Endodermal cell (in vitro differentiated cells): ENCODE measurements around the gene CYP3A4. TPM values are rescaled to one million over a fixed set of nuclear protein-coding genes. Genes with fewer than 3 reads are reported as not detected.

Experiments
- DNase-seq: peaks from one replicate; pipeline ENCODE4 v3.0.0-alpha.2; 2017
- H3K27ac ChIP-seq: 2 replicates; pipeline ENCODE4 v1.5.1; 2013; ENCODE audit warnings: mild to moderate bottlenecking, low read depth, low read length, moderate library complexity
- H3K27me3 ChIP-seq: 2 replicates; pipeline ENCODE4 v1.6.1; 2013; ENCODE audit warnings: mild to moderate bottlenecking, low read length, moderate library complexity; ENCODE audit not compliant: insufficient read depth, control insufficient read depth, poor library complexity, severe bottlenecking
- H3K36me3 ChIP-seq: 2 replicates; pipeline ENCODE4 v1.7.0; 2013; ENCODE audit warnings: mild to moderate bottlenecking, low read length, moderate library complexity; ENCODE audit not compliant: control insufficient read depth, insufficient read depth
- H3K4me1 ChIP-seq: one replicate; pipeline ENCODE4 v1.7.0; 2013; ENCODE audit warnings: low read length; ENCODE audit not compliant: control insufficient read depth, insufficient read depth
- H3K4me3 ChIP-seq: 2 replicates; pipeline ENCODE4 v1.5.1; 2013; ENCODE audit warnings: mild to moderate bottlenecking, low read length, moderate library complexity
- H3K9ac ChIP-seq: 2 replicates; pipeline ENCODE4 v1.6.1; 2013; ENCODE audit warnings: mild to moderate bottlenecking, low read length, moderate library complexity; ENCODE audit not compliant: poor library complexity, severe bottlenecking; ENCODE audit errors: extremely low read depth
- H3K9me3 ChIP-seq: 2 replicates; pipeline ENCODE4 v1.6.1; 2013; ENCODE audit warnings: mild to moderate bottlenecking, low read length, moderate library complexity; ENCODE audit not compliant: control insufficient read depth
- H3K27ac Mint-ChIP-seq: 2 replicates; pipeline ENCODE4 v1.8.0; 2020; ENCODE audit warnings: mixed read lengths
- H3K27me3 Mint-ChIP-seq: 2 replicates; pipeline ENCODE4 v1.8.0; 2021; ENCODE audit warnings: mild to moderate bottlenecking, mixed read lengths; ENCODE audit not compliant: insufficient read depth
- H3K36me3 Mint-ChIP-seq: 2 replicates; pipeline ENCODE4 v1.8.0; 2020; ENCODE audit warnings: low read depth, mixed read lengths
- H3K4me1 Mint-ChIP-seq: 2 replicates; pipeline ENCODE4 v1.8.0; 2020; ENCODE audit warnings: mixed read lengths
- H3K4me3 Mint-ChIP-seq: 2 replicates; pipeline ENCODE4 v1.8.0; 2020; ENCODE audit warnings: mild to moderate bottlenecking, moderate library complexity, mixed read lengths
- H3K9me3 Mint-ChIP-seq: 2 replicates; pipeline ENCODE4 v1.8.0; 2020; ENCODE audit warnings: mild to moderate bottlenecking, mixed read lengths
- CTCF ChIP-seq: fragments of 200-600 bp; sonication (generic); conservative IDR thresholded peaks from 2 replicates; pipeline ENCODE4 v1.5.0; 2021; ENCODE audit warnings: antibody characterized with exemption, mild to moderate bottlenecking
- WGBS, 2 experiments: methylation state at CpG; one replicate each; pipeline versions ENCODE4 v1.1.5 to v1.1.7; 2013; ENCODE audit warnings: missing lambda C conversion rate in 2 of 2, mixed read lengths in 1 of 2; ENCODE audit not compliant: insufficient coverage in 1 of 2, insufficient read length in 1 of 2; 5-methylcytosine and 5-hydroxymethylcytosine counted together
- total RNA-seq, 2 donors: library from RNA; stranded (reverse); fragmentation: NEBNext Ultra II Directional in 1 of 2; extraction: Animal tissue kit (Norgen Biotek cat#: 25700) in 1 of 2; gene quantifications; 2 replicates in 1 of 2; 3 replicates in 1 of 2; pipeline ENCODE4 v1.2.1, GENCODE V29; 2021

CYP3A4 gene
- total RNA-seq, 2 donors from 2014 or later = 0.11 TPM; not detected in 1

GRCh38 chr7:99768471-99768870 is 15.5 kb downstream of the CYP3A4 start:
- no peak overlapping the region for H3K27ac ChIP-seq
- H3K9me3 ChIP-seq = peaks cover 8% of the 10 kb centered on the region
- no peaks in the 10 kb centered on the region for H3K4me1 ChIP-seq
- Mint-ChIP-seq H3K4me1 (peaks cover 6% of the 10 kb centered on the region), H3K27ac (no peak overlapping the region), H3K36me3 (no peaks in the 10 kb centered on the region), H3K27me3 (peaks cover 23% of the 10 kb centered on the region), H3K9me3 (no peaks in the 10 kb centered on the region), H3K4me3 (no peak overlapping the region)
- TF ChIP-seq CTCF = no peak
- H3K4me3 ChIP-seq = no peak overlapping the region
- no peaks in the 10 kb centered on the region for H3K36me3 ChIP-seq
- no peak overlapping the region for H3K9ac ChIP-seq
- no peak for DNase-seq
- 98% methylated on average over 2 of the region's 2 CpGs; no CpG with 5 or more reads in 1 of the 2 experiments for WGBS, 2 experiments
- H3K27me3 ChIP-seq = no peaks in the 10 kb centered on the region

GRCh38 chr7:99767662-99768061 is 16.3 kb downstream of the CYP3A4 start:
- Mint-ChIP-seq H3K9me3 (no peaks in the 10 kb centered on the region), H3K27me3 (peaks cover 19% of the 10 kb centered on the region), H3K4me1 (peaks cover 6% of the 10 kb centered on the region), H3K4me3 (no peak overlapping the region), H3K36me3 (no peaks in the 10 kb centered on the region), H3K27ac (no peak overlapping the region)
- Histone ChIP-seq H3K27me3 (no peaks in the 10 kb centered on the region), H3K36me3 (no peaks in the 10 kb centered on the region), H3K9me3 (peaks cover 8% of the 10 kb centered on the region), H3K27ac (no peak overlapping the region), H3K4me3 (no peak overlapping the region), H3K9ac (no peak overlapping the region), H3K4me1 (no peaks in the 10 kb centered on the region)
- DNase-seq = no peak
- no peak for TF ChIP-seq CTCF
- 87% methylated on average over 1 of the region's 1 CpG; no CpG with 5 or more reads in 1 of the 2 experiments for WGBS, 2 experiments

- H3K27ac ChIP-seq = no peak overlapping the region
- no peak overlapping the region for H3K9ac ChIP-seq
- DNase-seq = no peak
- Mint-ChIP-seq H3K36me3 (no peaks in the 10 kb centered on the region), H3K4me3 (no peak overlapping the region), H3K9me3 (no peaks in the 10 kb centered on the region), H3K27ac (no peak overlapping the region), H3K4me1 (peaks cover 6% of the 10 kb centered on the region), H3K27me3 (peaks cover 12% of the 10 kb centered on the region)
- no peak overlapping the region for H3K4me3 ChIP-seq
- no peak for TF ChIP-seq CTCF
- peaks cover 5% of the 10 kb centered on the region for H3K9me3 ChIP-seq
- H3K4me1 ChIP-seq = no peaks in the 10 kb centered on the region
- no peaks in the 10 kb centered on the region for H3K36me3 ChIP-seq
- WGBS, 2 experiments = 91 to 97% methylated on average over 2 to 3 of the region's 3 CpGs
- no peaks in the 10 kb centered on the region for H3K27me3 ChIP-seq
Measured at GRCh38 chr7:99766484-99767099, 17.4 kb downstream of the CYP3A4 start.
